Occipital lobe (tissue), 2 donors: ENCODE data around the gene FASN. TPM values are rescaled to one million over a fixed set of nuclear protein-coding genes. Genes with fewer than 3 reads are reported as not detected.
A peak's percentile ranks its signal among the peaks of the same experiment; 100 is the strongest.

ENCODE experiments used
- DNase-seq: peaks from one replicate; lab custom pipeline; 2025; lab: John Stamatoyannopoulos, UW
- total RNA-seq: library from RNA; depleted of rRNA; stranded (reverse); fragments of >200 nt; gene quantifications from one replicate; pipeline ENCODE4 v1.2.3, GENCODE V29; 2014

FASN gene
- total RNA-seq, 1 donor from 2014 or later, result 84.1 TPM

DNA sequence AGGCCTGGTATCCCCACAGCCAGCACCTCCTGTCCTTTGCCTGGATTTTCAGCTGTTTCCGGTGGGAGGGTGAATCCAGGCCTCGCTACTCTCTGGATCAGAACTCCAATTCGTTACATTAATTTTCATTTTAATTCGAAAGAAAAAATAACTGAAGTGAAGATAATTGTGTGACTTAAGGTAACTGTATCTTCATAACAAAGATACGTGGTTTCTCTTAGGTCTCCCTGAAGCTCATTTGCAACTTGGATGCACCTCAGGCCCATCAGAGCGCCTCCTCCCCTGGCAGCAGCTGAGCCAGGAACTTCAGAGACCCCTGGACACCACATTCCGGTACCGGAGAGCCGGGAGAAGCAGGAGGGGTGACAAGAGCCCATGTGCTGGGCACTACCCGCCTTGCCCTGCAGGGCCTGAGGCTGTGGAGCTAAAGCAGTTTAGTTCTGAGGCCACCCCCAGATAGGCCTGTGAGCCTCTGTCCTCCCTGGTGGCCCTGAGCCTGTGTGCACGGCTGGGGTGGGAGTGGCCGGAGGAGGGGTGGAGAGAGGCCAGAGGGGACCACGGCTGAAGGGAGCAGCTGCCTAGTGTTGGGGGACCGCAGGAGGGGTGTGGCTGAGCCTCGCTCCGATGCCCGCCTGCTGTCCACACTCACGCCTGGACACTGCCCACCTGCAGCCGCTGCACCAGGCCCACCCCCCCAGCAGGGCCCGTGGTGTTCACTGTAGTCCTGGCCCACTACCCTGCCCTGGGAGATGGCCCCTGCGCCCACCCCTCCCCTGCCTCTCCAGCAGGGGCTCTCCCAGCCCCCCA is 21.0 kb downstream of the FASN start:
- DNase-seq, result no peak

DNA sequence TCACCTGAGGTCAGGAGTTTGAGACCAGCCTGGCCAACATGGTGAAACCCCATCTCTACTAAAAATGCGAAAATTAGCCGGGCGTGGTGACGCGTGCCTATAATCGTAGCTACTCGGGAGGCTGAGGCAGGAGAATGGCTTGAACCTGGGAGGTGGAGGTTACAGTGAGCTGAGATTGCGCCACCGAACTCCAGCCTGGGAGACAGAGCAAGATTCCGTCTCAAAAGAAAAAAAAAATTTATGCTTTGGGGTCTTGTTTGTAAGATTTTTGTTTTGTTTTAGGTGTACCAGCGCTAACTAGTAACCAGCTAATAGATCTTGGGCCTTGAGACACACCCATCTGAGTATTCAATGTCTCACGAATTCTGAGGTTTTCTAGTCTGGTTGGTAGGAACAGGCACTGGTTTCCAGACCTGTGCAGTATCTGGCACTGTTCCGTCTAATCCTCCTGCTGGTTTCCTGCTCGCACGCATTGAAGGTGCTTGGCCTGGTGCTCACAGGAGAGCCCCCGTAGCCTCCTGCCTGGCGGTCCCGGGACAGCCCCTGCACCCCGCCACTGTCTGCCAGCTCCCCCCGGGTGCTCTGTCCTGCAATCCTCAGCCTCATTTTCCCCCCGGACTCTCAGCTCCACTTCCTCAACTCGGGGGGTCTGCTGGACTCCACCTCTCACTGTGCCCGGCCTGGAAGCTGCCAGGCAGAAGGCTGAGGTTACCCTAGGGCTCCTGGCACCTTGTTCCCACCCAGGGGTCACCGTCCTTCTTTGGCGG is 21.8 kb downstream of the FASN start:
- no peak for DNase-seq

DNA sequence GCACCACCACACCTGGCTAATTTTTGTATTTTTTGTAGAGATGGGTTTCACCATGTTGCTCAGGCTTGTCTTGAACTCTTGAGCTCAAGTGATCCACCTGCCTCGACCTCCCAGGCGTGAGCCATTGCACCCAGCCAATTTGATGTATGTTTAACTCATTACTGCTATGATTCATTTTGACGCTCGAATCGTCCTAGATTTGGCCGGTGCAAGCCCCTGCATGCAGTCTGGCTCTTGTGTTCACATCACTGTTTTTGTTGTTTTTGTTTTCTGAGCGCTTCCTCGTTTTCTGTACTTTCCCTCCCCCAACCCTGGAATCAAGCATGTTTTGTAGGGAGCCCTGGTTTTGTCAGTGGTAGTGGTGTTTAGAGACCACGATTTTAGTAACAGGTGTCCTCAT is 24.6 kb downstream of the FASN start:
- DNase-seq, result no peak

DNA sequence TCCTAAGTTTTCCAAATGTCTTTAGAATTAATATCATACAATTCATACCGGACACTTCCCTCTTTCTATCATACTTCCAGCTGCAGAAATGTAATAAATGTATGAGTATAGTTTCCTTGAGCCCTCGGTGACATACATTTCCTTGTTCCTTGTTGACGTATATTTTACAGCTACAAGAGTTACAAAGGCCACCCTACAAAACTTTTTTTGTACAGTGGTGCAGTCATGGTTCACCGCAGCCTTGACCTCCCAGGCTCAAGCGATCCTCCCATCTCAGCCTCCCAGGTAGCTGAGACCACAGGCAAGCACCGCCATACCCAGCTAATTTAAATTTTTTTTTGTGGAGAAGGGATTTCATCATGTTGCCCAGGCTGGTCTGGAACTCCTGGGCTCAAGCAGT is 25.2 kb downstream of the FASN start:
- DNase-seq, result no peak

DNA sequence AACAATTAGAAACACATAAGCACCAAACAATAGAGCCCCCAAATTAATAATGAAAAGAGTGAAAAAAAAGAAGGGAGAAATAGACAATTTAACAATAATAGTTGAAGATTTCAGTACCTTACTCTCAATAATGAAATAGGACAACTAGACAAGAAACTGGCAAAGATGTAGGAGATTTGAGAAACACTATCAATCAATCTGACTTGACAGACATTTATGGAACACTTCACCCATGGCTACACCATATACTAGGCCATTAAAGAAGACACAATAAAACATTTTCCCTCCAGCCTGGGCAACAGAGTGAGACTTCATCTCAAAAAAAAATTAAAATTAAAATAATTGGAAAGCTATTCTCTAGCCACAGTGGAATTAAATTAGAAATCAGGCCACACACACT is 27.4 kb downstream of the FASN start:
- DNase-seq, result no peak

DNA sequence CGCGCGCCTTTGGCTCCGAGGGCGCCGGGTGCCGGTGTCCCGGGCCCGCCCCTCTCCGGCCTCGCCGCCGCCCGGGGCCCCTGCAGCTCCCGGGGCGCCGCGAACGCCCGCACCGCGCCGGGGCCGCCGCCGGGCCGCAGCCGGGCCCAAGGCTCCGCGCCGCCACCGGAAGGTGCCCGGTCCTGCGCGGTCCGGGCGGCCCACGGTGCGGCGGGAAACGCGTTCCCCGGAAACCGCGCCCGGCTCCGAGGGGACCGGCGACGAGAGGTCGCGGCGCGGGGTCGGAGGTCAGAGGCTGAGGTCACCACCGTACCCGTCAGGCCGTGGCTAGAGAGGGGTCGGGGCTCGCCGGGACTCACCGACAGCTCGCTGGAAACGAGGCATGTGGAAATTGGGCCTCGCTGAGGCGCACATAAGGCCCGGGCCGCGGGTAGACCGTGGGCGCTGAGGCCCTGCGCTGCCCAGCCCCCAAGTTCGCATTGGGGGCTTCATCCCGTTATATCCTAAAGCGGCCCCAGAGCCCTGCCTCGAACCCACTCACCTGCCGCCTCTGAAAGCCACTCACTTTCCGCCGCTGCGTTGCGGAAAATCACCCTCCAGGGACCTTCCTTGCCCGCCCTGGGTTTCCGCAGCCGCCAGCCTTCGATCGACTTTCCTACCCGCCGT is 32.3 kb downstream of the FASN start, which contains the start of gene DUS1L:
Gene DUS1L, minus strand, starts transcription at position 167 of the 666 bp plus-strand sequence. CDS start 745 bp downstream, outside the sequence.
- peak; percentile 30 for DNase-seq

DNA sequence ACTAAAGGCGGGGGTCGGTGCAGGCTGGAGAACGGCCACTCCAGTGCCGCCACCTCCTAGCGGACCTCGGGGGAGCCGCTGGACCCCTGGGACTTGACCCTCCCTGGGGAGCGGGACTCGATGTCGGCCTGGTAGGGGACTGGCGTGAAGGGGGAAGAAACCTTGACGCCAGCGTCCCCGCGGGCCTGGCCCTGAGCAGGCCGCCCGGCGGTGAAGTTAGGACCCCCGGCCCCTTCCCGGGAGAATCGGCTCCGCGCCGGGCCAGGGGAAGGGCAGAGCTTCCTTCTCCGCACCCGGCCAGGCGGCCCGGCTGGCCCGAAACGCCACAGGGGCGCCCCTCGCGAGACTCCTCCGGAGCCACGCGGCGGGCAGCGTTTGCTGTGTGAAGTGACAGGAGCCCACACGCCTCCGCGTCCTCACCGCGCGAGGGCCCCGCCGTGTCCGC is 32.8 kb downstream of the FASN start:
- DNase-seq, result no peak

DNA sequence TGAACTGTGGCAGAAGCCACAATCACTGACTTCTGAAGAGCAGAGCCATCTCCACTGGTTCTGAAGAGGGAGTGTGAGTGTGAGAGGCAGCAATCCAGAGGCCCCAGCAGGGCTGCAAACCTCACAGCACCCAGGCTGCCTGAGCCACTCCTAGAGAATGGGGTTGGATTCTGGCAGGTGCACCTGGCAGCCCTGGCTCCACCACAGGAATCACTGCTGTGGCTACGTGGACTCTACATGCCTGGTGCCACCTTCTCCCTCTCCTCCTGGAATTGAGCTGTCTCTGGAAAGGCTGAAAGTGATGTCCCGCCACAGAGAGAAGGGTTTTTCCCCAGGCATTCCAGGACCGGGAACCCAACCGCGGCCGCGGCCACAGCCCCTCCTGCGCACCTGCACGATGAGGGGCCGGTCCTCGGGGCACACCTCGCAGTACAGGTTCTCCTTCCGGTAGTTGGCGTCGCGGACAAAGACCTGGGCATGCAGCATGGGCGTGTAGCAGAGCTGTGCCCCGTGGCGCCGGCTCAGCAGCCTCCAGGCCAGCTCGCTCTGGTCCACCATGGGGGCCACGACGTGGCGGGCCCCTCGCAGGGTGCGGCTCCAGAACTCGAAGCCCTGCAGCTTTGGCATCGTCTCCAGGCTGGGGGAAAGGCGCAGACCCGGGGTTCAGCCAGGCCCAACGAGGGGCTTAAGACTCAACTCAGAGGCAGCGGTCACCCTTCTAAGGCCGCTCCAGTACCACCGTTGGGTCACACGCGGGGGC is 33.4 kb downstream of the FASN start:
- DNase-seq, result no peak

DNA sequence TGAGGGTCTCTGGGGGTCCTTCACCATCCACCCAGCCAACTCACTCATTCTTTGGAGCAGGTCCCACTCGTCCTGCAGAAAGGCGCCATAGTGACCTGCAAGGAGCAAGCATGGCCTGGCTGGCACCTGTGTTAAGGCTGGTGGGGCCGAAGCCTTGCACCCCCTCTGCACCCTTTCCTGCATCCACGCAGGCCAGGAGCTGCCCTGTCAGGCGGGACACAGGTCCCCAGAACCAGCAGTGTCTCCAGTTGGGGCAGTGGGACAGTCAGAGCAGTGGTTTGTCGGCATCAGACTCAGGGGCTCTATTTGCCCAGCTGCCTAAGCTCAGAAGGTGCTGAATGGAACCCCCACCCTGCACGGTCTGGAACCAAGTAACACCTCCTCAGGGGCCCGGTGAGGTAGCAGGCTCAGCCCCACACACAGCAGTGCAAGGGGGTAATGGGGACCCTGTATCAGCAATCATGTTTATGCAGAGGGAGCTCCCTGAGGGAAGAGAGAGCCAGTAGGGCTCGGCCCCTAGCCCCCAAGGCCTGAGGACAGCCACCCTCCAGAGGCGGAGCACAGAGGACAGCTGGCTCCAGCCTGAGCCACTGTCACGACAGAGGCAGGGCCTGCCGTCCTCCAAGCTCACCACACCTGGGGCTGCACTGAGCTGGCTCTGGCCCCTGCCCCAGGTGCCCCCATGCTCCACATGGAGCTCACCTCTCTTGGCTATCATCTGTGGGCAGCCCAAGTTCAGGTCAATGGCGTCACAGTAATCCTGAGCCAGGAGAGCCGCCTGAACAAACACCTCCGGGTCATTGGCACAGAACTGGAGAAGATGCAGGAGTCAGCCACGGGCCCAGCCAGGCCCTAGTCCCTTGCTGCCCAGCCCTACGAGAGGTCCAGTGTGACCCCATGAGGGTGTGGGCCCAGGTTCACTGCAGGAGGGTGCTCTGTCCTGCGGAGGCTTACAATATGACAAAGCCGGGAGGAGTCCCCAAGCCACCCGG is 34.3 kb downstream of the FASN start:
- no peak for DNase-seq

DNA sequence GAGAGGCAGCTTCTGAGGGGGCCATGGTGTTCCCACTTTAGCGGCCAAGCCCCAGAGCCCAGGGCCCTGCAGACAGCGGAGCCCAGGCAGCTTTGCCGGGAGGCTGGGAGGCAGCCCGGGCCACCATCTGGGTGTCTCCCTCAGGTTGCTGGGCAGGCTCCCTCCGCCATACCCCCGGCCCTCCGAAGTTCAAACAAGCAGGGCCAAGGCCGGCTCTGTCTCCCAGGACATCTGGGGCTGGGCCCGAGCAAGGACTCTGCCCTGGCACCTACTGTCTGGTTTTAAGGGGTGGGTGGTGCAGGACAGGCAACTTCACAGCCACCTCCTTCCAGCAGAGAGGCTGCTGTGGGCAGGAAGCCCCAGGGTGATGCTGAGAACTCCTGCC is 35.1 kb downstream of the FASN start:
- no peak for DNase-seq

DNA sequence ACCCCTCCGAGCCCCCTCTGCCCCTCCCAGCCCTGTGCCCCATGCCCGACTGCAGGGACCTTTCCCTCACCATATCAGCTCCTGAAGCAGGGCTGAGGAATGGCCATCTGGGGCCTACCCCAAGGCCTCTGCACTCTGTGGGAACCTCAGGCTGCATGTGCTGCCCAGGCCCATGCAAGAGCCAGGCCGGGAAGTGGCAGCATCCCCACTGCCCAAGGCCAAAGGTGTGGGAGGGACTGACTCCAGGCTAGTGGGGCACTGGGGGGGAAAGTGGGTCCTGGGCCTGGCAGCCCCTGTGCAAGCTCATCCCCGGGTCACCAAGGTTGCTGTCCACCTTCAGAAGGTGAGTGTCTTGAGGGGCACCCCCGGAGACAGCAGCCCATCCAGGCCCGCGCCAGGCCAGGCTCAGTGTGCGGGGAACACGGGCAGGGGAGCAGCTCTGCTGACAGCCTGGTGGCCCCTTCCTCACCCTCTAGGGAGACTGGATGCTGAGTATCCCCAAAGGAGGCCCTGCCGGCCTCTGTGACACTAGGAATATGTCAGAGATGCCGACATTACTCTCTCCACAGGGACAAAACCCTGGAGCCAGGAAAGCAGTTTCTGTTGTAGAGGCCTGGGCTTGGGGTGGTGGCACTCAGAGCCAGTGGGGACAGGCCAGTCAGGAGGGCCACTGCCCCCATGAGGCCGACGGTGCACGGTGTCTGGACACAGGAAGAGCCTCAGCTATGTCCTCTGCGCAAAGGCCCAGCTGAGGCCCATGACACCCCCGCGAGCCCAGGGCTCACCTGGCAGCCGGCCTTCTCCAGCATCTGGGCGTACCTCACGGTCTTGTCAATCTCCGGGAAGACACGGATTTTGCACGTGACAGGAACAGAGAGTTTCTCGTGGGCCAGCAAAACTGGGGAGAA is 35.7 kb downstream of the FASN start:
- DNase-seq, result no peak

DNA sequence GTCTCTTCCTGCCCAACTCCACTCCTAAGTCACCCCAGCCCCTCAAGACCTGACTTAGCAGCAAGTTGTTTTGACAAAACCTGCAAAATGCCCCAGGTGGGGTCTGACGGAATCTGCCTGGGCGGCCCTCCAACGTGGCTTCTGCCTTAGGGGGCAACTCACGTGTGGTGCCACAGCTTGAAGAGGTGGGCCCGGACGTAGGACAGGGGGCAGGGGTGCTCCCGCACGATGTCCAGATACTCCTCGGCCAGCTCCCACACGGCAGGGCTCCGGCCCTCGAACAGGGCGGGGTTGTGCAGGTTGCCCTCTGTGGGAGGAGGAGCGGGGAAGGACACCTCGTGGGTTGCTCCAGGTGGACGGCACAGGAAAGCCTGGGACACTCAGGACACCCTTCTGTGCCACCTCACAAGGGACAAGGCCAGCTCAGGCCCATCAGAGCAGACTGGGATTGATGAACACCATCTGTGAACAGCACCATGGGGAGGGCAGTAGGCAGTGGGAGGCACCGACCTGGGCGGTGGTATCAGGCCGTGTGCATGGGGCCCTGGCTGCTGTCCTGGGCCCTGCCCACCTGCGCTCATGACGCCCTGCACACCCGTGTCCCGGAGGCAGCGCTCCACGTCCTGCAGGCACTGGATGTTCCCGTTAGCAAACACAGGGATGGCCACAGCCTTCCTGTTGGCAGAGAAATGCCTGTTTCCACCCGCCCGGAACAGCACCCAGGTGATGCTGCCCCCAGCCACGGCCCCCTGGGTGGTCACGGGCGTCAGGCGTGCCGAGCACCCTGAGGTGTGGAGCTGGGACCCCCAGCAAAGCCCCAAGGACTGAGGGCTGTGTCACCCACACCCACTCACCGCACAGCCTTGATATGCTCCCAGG is 36.8 kb downstream of the FASN start:
- DNase-seq, result no peak

DNA sequence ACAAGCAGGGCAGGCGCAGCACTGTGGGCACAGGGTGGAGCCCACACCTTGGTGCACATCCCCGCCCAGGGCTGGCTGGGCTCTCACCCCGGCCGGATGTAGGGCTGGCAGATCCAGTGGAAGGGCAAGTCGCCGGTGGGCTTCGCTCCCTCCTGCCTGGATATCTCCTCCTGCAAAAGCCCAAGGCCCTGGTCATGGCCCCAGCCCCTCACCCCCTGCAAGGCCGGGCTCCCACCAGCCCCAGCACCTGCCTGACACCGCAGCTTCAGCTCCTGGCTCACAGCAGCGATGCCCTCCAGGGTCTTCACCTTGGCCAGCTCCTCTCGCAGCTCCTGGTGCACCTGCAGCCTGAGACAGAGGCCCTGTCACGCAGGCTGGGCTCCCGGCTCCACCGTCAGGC is 37.4 kb downstream of the FASN start:
- no peak for DNase-seq

DNA sequence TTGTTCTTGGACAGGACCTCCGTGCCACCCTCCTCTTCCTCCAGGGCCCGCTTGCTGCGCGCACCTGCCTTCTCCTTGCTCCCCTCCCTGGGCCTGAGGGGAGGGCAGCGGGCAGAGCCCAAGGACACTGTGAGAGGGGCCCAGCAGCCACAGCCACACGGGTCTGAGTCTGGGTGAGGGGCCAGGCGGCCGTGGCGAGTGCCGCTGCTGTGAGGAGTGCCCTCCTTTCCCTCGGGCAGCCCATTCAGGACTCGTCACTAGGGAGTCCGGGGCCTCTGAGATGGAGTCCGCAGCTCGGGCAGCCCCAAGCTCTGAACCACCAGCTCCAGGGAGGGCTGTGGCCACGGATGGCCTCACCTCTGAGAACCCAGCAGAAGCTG is 38.0 kb downstream of the FASN start:
- no peak for DNase-seq

DNA sequence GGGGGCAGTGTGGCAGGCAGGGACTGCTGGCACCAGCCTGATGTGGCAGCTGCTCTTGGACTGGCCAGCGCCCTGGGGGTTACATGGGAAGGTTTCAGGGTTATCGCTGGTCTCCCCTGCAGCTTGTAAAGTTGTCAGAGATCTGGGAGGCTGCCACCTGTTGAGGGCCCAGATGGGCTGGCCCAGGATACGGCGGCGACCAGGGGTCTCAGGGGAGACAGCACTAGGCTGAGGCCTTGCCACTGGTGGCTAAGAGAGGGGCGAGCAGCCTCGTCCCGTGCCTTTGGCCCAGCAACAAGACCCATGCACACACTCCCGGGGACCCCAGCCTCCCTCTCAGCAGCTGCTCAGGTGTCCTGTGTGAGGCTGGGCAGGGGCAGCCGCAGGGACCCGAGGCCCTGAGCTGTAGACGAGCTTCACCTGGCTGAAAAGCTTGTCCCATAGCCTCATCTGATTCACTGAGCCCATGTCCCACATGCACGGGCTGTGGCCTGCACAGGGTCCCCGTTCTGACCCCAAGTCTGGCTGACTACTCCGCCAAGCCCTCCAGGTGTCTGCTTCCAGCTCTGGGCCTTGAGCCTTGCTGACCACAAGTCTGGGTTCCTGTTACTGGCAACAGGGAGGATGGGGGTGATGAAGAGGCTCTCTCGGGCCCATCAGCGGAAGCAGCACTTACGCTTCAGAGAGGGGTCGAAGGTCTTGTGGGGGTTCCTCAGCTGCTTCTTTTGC is 38.6 kb downstream of the FASN start:
- no peak for DNase-seq

DNA sequence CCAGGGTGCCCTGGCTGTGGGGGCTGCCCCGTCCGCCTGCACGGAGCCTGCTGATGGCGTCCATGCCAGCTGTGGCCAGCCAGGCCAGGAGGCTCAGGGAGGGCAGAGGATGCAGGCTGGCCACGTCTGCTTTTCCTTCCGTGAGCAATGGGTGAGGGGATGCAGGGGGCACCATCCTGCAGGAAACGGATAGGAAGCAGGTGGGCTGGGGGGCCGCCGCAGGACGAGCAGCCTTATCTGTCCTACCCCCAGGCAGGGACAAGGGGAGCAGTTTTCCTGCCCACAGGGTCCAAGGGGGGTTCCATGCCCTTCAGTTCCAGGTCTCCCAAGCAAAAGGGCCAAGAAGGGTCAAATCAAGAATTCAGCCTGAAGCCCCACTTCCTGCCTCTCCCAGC is 39.2 kb downstream of the FASN start:
- no peak for DNase-seq

DNA sequence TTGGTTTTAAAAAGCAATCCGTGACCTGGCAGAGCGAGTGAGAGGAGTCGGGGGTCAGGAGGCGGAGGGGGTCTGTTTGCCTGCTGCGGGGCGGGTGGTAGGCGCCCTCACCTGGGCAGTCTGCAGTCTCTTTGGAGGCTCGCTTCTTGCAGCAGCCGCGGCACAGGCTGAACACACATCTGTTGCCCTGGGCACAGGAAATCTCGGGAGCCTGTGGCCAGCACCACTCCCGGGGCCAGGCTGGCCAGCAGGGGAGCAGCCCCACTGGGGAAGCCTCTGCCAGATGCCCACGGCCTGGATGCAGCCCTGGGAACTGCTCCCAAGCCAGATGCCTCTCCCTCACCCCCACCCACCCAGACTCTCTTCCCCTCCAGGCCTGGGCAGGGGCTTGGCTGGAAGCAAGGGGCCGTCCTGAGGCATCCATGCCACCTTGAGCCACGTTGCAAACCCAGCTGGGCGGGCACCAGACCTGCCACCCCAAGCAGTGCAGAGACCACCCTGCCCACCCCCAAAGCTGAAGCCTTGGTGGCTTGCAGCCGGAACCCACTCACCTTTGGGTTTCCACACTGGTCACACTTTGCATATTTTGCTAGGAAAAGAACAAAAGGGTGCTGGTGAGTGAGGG is 39.7 kb downstream of the FASN start:
- DNase-seq, result no peak
